Measurements from ENCODE around the gene ZNF627. TPM values are rescaled to one million over a fixed set of nuclear protein-coding genes. Genes with fewer than 3 reads are reported as not detected.
A peak's percentile ranks its signal among the peaks of the same experiment; 100 is the strongest.
"Not testable (repeated sequence)": the region's sequence is repeated elsewhere in the genome, so short reads cannot be mapped to it uniquely, and the experiment has no call there.

Gene ZNF627
- total and polyA plus RNA-seq, 4 donors = 4.8 to 30.6 (median 8.8) TPM

- Histone ChIP-seq H3K4me3 (no peak overlapping the region), H3K27me3 (ENCODE audit: control insufficient read depth in 3 of 3, insufficient read depth in 3 of 3, low read length in 2 of 3) (no peaks in the 10 kb centered on the region), H3K36me3 (ENCODE audit: control insufficient read depth in 4 of 4, insufficient read depth in 4 of 4, low read length in 4 of 4) (peaks cover 0 to 10% (median 4%) of the 10 kb centered on the region in 4 donors), H3K9ac (ENCODE audit: insufficient read depth in 1 of 2, low read length in 2 of 2) (no peak overlapping the region), H3K27ac (ENCODE audit: low read depth in 1 of 2, low read length in 1 of 2) (peak overlapping the region in 1 of 2 donors; percentile 5), H3K9me3 (ENCODE audit: control insufficient read depth in 4 of 4, insufficient read depth in 3 of 4, low read length in 3 of 4) (no peaks in the 10 kb centered on the region), H3K4me1 (ENCODE audit: control insufficient read depth in 5 of 5, insufficient read depth in 5 of 5, low read length in 5 of 5) (peaks cover 0 to 10% (median 6%) of the 10 kb centered on the region in 5 donors)
- 75 to 85% methylated on average over 10 of the region's 10 CpGs for WGBS, 2 donors
- DNase-seq (no peak), ATAC-seq (ENCODE audit: insufficient read depth, low FRiP score) (no peak)
- TF ChIP-seq CTCF (IDR thresholded peaks at IDR 0.05; ENCODE audit: control extremely low read depth, extremely low read depth) = no peak
These were observed 1.1 kb upstream of the ZNF627 start for GRCh38 chr19:11596156-11596555.

GRCh38 chr19:11598103-11598483, 810 bp downstream of the ZNF627 start:
- TF ChIP-seq CTCF (IDR thresholded peaks at IDR 0.05; ENCODE audit: control extremely low read depth, extremely low read depth) = no peak
- WGBS, 2 donors = 59 to 66% methylated on average over 10 of the region's 10 CpGs
- peak overlapping the region; percentile 75 to 91 for H3K9ac ChIP-seq (ENCODE audit: insufficient read depth in 1 of 2, low read length in 2 of 2)
- H3K4me3 ChIP-seq = peak overlapping the region; percentile 93
- H3K4me1 ChIP-seq (ENCODE audit: control insufficient read depth in 5 of 5, insufficient read depth in 5 of 5, low read length in 5 of 5) = peaks cover 0 to 10% (median 6%) of the 10 kb centered on the region in 5 donors
- H3K27ac ChIP-seq (ENCODE audit: low read depth in 1 of 2, low read length in 1 of 2) = peak overlapping the region in 1 of 2 donors; percentile 92
- no peaks in the 10 kb centered on the region for H3K9me3 ChIP-seq (ENCODE audit: control insufficient read depth in 4 of 4, insufficient read depth in 3 of 4, low read length in 3 of 4)
- DNase-seq = no peak
- no peak for ATAC-seq (ENCODE audit: insufficient read depth, low FRiP score)
- no peaks in the 10 kb centered on the region for H3K27me3 ChIP-seq (ENCODE audit: control insufficient read depth in 3 of 3, insufficient read depth in 3 of 3, low read length in 2 of 3)
- peaks cover 0 to 21% (median 11%) of the 10 kb centered on the region in 4 donors for H3K36me3 ChIP-seq (ENCODE audit: control insufficient read depth in 4 of 4, insufficient read depth in 4 of 4, low read length in 4 of 4)

GRCh38 chr19:11598746-11599145, 1.5 kb downstream of the ZNF627 start:
- DNase-seq (no peak), ATAC-seq (ENCODE audit: insufficient read depth, low FRiP score) (no peak)
- no peak overlapping the region for H3K4me3 ChIP-seq
- TF ChIP-seq CTCF (IDR thresholded peaks at IDR 0.05; ENCODE audit: control extremely low read depth, extremely low read depth) = no peak
- peaks cover 0 to 10% (median 6%) of the 10 kb centered on the region in 5 donors for H3K4me1 ChIP-seq (ENCODE audit: control insufficient read depth in 5 of 5, insufficient read depth in 5 of 5, low read length in 5 of 5)
- H3K9ac ChIP-seq (ENCODE audit: insufficient read depth in 1 of 2, low read length in 2 of 2) = no peak overlapping the region
- no peaks in the 10 kb centered on the region for H3K9me3 ChIP-seq (ENCODE audit: control insufficient read depth in 4 of 4, insufficient read depth in 3 of 4, low read length in 3 of 4)
- no peak overlapping the region for H3K27ac ChIP-seq (ENCODE audit: low read depth in 1 of 2, low read length in 1 of 2)
- WGBS, 2 donors = 97 to 99% methylated on average over 2 of the region's 2 CpGs
- H3K27me3 ChIP-seq (ENCODE audit: control insufficient read depth in 3 of 3, insufficient read depth in 3 of 3, low read length in 2 of 3) = no peaks in the 10 kb centered on the region
- H3K36me3 ChIP-seq (ENCODE audit: control insufficient read depth in 4 of 4, insufficient read depth in 4 of 4, low read length in 4 of 4) = peaks cover 0 to 23% (median 12%) of the 10 kb centered on the region in 4 donors

- not testable (repeated sequence) for H3K9ac ChIP-seq (ENCODE audit: insufficient read depth in 1 of 2, low read length in 2 of 2)
These were observed 2.4 kb downstream of the ZNF627 start for GRCh38 chr19:11599704-11600103.

More at GRCh38 chr19:11599704-11600103, 2.4 kb downstream of the ZNF627 start:
- WGBS, 2 donors = 92% methylated on average over 8 of the region's 8 CpGs
- H3K27ac ChIP-seq (ENCODE audit: low read depth in 1 of 2, low read length in 1 of 2); DNase-seq; H3K27me3 ChIP-seq (ENCODE audit: control insufficient read depth in 3 of 3, insufficient read depth in 3 of 3, low read length in 2 of 3); ATAC-seq (ENCODE audit: insufficient read depth, low FRiP score); H3K9me3 ChIP-seq (ENCODE audit: control insufficient read depth in 4 of 4, insufficient read depth in 3 of 4, low read length in 3 of 4); H3K4me3 ChIP-seq: not testable (repeated sequence)
- Histone ChIP-seq H3K36me3 (ENCODE audit: control insufficient read depth in 4 of 4, insufficient read depth in 4 of 4, low read length in 4 of 4) (peaks cover 0 to 32% (median 18%) of the 10 kb centered on the region in 4 donors), H3K4me1 (ENCODE audit: control insufficient read depth in 5 of 5, insufficient read depth in 5 of 5, low read length in 5 of 5) (peaks cover 0 to 10% (median 6%) of the 10 kb centered on the region in 5 donors)
